Spinal cord (tissue), 10 donors: ENCODE measurements around the gene ZNF135. TPM values are rescaled to one million over a fixed set of nuclear protein-coding genes. Genes with fewer than 3 reads are reported as not detected.

ENCODE experiments used
- DNase-seq, 6 donors: peaks; one replicate each; pipeline versions ENCODE4 v3.0.0 to v3.0.0-alpha.2; 2013 to 2015; ENCODE audit warnings: low spot score in 6 of 6, low read depth in 4 of 6
- H3K27ac ChIP-seq: one replicate; pipeline ENCODE4 v1.5.1; 2013; ENCODE audit warnings: low read depth, low read length, control low read depth
- H3K27me3 ChIP-seq: one replicate; pipeline ENCODE4 v1.6.1; 2013; ENCODE audit warnings: low read length; ENCODE audit not compliant: control insufficient read depth, insufficient read depth
- H3K36me3 ChIP-seq: one replicate; pipeline ENCODE4 v1.6.1; 2013; ENCODE audit warnings: low read length; ENCODE audit not compliant: control insufficient read depth, insufficient read depth
- H3K4me1 ChIP-seq: one replicate; pipeline ENCODE4 v1.6.1; 2013; ENCODE audit warnings: low read length; ENCODE audit not compliant: control insufficient read depth, insufficient read depth
- H3K4me3 ChIP-seq: one replicate; pipeline ENCODE4 v1.5.1; 2013; ENCODE audit warnings: low read depth, low read length, control low read depth
- H3K9me3 ChIP-seq: one replicate; pipeline ENCODE4 v1.6.1; 2013; ENCODE audit warnings: low read length; ENCODE audit not compliant: control insufficient read depth, insufficient read depth
- WGBS: methylation state at CpG from one replicate; pipeline ENCODE4 v1.1.5; 2013; ENCODE audit warnings: missing lambda C conversion rate; ENCODE audit not compliant: insufficient coverage; 5-methylcytosine and 5-hydroxymethylcytosine counted together
- polyA plus RNA-seq, 2 donors: library from polyadenylated mRNA; unstranded; fragments of 120-200 nt; gene quantifications; one replicate each; pipeline ENCODE4 v1.2.1, GENCODE V29; 2013; ENCODE audit not compliant: insufficient read length in 2 of 2
- total RNA-seq, 2 donors: library from RNA; depleted of rRNA in 1 of 2; stranded (reverse); fragments of 120-200 nt in 1 of 2; fragments of >200 nt in 1 of 2; gene quantifications; one replicate each; pipeline versions ENCODE4 v1.2.3 to v1.2.4, GENCODE V29; 2013 to 2014
- donor health status: healthy.

ZNF135 gene
- total and polyA plus RNA-seq, 4 donors = 10.8 to 26.1 (median 18.3) TPM

DNA sequence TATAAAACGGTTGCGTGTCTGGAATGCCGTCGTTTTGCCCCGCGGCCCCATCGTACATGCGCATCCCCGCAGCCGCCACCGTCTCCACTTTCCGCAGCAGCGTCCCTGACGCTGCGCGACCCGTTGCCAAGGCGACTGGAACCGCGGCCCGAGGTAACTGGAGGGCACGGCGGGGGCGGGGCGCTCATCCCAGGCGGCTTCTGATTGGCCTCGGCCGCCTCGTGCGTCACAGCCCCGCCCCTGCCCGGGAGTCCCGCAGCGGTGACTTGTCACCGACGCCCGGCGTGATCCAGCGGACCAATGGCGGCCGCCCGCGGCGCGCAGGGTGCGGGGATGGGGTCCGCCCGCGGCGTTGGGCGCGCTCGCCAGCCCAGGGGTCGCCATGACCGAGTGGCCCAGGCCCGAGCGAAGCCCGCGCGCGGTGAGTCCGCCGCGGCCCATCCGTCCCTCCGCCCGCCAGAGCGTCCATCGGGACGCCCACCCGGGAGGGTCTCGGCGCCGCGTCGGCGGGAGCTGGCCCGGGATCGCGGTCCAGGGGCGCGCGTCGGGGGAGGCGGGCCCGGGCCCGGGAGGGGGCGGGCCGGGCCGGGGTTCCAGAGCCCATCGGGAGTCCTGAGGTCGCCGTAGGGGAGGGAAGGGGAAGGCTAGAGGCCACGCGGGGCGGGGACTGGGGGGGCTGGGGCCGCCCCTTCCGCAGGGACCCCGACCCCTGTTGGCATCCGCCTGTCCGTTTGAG, 25.2 kb upstream of the ZNF135 start, which contains the start of gene ZSCAN1:
Gene ZSCAN1, plus strand, starts transcription at position 285 of the 736 bp plus-strand sequence. CDS start 3,812 bp downstream, outside the sequence.
- under 1% methylated on average over 84 of the region's 101 CpGs for WGBS
- DNase-seq = peak; percentile 86 to 99 (median 94)
- no peaks in the 10 kb centered on the region for H3K27me3 ChIP-seq
- H3K27ac ChIP-seq = peak within 1 kb of the TSS; percentile 73
- H3K36me3 ChIP-seq = peaks cover 13% of the 10 kb centered on the region
- H3K4me3 ChIP-seq = peak within 1 kb of the TSS; percentile 55
- H3K4me1 ChIP-seq = peaks cover 28% of the 10 kb centered on the region
- no peaks in the 10 kb centered on the region for H3K9me3 ChIP-seq

DNA sequence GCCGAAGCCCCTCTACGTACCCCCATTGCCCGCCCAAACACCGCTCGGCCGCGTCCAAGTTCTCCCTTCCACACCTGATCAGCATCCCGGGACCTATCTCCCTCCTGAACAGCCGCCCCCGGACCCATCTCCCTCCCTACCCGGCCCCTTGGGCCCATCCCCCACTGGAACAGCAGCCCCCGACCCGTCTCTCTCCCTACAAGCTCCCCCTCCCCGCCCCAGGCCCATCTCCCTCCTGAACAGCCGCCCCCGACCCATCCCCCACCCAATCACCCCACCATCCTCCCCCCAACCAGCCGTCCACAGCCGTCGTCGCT, 24.6 kb upstream of the ZNF135 start:
- peak in 2 of 6 donors; percentile 37 to 39 for DNase-seq
- peak overlapping the region; percentile 73 for H3K27ac ChIP-seq
- no peaks in the 10 kb centered on the region for H3K27me3 ChIP-seq
- no peaks in the 10 kb centered on the region for H3K9me3 ChIP-seq
- peaks cover 28% of the 10 kb centered on the region for H3K4me1 ChIP-seq
- WGBS = under 1% methylated on average over 17 of the region's 20 CpGs
- H3K4me3 ChIP-seq = peak overlapping the region; percentile 55
- H3K36me3 ChIP-seq = peaks cover 13% of the 10 kb centered on the region

DNA sequence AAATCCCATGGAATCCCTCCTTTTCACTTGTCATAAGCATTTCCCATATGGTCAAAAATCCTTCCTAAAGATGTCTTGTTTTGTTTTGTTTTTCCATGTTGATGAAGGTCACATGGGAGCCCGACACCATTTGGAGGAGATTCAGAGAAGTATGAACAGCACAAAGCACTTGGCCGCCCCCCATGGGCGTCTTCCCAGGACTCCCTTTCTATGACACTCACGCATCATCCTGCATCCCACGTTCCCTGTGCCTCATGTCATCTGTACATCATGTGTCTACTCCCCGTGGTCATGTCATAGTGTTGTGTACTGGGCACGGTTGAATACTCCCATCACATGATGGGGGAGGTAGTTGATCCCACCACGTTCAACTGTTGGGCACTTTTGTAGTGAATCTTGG, 23.2 kb upstream of the ZNF135 start:
- no CpG with 5 or more reads among the region's 8 CpGs for WGBS

DNA sequence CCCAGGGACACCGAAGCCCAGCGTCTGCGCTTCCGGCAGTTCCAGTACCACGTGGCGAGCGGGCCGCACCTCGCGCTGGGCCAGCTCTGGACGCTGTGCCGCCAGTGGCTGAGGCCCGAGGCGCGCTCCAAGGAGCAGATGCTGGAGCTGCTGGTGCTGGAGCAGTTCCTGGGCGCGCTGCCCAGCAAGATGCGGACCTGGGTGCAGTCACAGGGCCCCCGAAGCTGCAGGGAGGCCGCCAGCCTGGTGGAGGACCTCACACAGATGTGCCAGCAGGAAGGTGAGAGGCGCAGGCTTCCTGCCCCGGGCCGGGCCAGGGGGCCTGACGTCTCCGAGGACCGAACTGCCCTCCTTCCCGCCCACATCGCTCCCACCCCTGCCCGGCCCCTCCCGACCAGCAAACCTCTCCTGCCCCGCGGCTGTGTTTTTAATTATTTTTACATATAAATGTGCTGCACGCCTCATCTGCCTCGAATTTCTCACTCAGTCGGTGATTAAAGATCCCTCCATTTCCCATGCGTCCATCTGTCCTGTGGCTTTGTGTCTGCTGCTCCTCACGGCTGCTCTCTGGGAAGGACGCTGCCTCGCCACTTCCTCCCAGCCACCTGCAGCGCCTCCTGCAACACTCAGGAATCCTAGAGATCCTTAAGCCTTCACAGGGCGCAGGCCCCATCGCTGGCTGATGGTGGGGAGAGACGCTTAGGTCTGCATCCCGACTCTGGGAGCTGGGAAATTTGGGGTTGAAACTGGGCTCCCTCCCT, 21.0 kb upstream of the ZNF135 start:
- Histone ChIP-seq H3K9me3 (peaks cover 4% of the 10 kb centered on the region), H3K4me3 (no peak overlapping the region), H3K27ac (no peak overlapping the region)

More for the DNA sequence above, 23.2 kb upstream of the ZNF135 start:
- Histone ChIP-seq H3K9me3 (no peaks in the 10 kb centered on the region), H3K36me3 (peaks cover 23% of the 10 kb centered on the region), H3K27me3 (no peaks in the 10 kb centered on the region), H3K4me3 (no peak overlapping the region), H3K4me1 (peaks cover 28% of the 10 kb centered on the region), H3K27ac (no peak overlapping the region)
- no peak for DNase-seq

DNA sequence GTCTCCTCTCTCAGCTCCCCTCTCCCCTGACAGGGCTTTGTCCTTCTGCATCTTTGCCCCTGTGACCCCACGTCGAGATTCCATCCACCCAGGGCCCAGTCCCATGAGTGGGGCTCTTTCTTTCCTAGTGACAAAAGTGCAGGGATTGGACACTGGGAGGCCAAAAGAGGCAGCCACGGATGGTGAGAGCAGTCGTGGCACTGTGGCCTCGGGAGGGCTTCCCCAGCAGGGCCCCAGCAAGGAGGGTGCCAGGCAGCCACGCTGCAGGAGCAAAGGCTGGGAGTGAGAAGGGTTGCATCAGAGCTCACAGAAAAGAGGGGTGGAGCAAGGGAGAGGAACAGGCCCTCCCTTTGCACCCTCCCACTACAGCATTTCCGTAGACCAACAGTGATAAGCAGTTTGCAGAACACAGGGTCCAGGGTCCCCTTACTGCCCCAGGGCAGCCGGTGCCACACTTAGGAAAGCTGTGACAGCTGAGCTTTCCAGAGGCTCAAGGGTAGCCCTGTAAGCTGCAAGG, 20.3 kb upstream of the ZNF135 start:
- Histone ChIP-seq H3K9me3 (peaks cover 6% of the 10 kb centered on the region), H3K4me3 (no peak overlapping the region), H3K27ac (no peak overlapping the region), H3K4me1 (peaks cover 20% of the 10 kb centered on the region), H3K36me3 (peaks cover 31% of the 10 kb centered on the region), H3K27me3 (no peaks in the 10 kb centered on the region)
- no peak for DNase-seq
- WGBS = 21% methylated on average over 6 of the region's 8 CpGs

More for the DNA sequence above, 21.0 kb upstream of the ZNF135 start:
- H3K36me3 ChIP-seq = peaks cover 30% of the 10 kb centered on the region
- H3K27me3 ChIP-seq = no peaks in the 10 kb centered on the region
- peak in 2 of 6 donors; percentile 63 to 77 for DNase-seq
- H3K4me1 ChIP-seq = peaks cover 25% of the 10 kb centered on the region
- 13% methylated on average over 34 of the region's 44 CpGs for WGBS

DNA sequence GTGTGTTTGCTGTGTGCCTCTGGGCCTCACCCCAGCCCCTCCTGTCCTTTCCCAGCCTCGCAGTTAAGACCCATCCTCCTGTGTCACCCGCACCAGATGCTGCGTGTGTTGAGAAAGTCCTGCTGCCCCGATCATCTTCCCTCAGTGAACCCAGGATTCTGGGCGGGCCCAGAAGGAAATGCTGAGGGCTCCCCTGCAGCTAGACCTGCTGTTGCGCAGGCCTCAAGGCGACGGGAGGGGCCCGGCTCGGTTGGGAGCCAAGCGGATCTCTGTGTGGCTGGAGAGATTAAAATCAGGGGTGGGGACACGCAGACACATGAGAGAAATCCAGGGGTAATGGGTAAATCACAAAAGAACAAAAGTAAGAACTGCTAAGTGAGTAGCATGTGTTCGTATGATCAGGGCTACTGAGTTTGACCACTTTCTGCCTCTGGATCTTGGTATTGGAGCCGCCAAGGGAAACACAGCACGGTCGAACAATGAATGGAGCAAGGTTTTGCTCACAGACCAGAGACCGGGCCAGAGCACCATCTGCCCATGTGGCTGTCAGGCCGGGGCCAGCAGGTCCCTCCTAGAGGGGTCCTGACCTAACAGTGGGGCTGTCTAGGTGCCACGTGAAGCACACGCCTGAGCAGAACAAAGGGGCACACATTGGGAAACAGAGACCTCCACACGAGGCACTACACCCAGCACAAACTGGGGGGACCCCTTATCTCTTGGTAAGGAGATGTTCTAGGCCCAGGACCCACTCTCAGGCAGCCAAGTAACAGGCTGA, 18.1 kb upstream of the ZNF135 start:
- Histone ChIP-seq H3K9me3 (peaks cover 10% of the 10 kb centered on the region), H3K4me1 (peaks cover 12% of the 10 kb centered on the region), H3K27me3 (no peaks in the 10 kb centered on the region), H3K27ac (no peak overlapping the region), H3K4me3 (no peak overlapping the region), H3K36me3 (peaks cover 42% of the 10 kb centered on the region)
- WGBS = 79% methylated on average over 21 of the region's 21 CpGs
- DNase-seq = no peak

DNA sequence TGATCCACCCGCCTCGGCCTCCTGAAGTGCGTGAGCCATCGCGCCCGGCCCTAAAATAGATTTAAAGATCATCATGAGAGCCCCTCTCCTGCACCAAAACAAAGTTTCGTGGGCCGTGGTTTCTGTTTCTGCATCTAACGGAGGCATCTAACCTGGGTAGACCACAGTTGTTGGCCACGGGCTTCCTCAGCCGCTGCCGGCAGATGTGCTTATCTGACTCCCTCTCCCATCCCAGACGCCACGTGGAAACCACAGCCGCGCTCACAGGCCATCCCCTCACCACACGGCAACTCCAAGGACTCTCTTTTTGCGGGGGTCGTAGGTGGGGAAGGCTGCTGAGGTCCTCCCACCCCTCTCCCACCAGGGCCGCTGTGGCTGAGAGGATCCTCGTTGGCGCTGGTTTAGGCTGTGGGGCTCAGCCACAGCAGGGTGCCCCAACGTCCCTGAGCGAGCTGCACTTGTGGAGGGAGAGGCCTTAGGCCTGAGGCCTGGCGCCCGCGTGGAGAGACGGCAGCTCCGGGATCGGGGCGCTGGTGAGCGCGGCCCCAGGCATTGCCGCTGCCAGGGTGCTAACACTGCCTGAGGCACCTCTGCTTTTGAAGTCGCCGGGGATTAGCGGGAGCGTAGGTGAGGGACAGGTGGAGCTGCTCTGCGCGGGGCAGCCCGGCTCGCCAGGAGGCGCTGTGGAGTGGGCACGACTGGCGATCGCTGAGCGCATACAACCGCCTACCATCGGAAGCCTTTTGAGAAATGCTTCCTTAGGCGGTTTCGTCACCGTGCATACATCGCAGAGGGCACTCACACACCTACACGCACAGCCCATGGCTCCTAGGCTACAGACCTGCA, 16.4 kb upstream of the ZNF135 start:
- 36% methylated on average over 42 of the region's 54 CpGs for WGBS
- Histone ChIP-seq H3K27me3 (no peaks in the 10 kb centered on the region), H3K4me3 (no peak overlapping the region), H3K4me1 (peaks cover 12% of the 10 kb centered on the region), H3K36me3 (peaks cover 47% of the 10 kb centered on the region), H3K27ac (no peak overlapping the region), H3K9me3 (peaks cover 13% of the 10 kb centered on the region)
- no peak for DNase-seq

DNA sequence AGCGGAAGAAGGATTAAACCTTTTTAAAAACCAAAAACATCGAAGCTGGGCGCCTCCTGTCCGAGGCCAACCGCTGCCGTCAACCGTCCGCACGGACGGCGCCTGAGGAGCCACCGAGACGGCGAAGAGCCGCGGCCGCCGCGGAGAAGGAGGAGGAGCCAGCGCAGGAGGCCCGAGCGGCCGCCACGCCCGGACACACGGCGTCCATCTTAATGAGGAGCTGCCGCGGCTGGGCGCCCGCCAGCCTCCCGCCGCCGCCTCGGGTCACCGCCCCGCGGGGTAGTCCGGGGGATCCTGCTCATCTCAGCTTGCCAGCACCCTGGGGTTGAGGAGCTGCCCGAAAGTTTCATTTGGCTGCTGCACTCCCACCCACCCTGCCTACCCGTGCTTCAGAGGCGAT, 14.7 kb upstream of the ZNF135 start:
- Histone ChIP-seq H3K4me1 (no peaks in the 10 kb centered on the region), H3K27me3 (no peaks in the 10 kb centered on the region), H3K27ac (no peak overlapping the region), H3K36me3 (peaks cover 45% of the 10 kb centered on the region), H3K4me3 (no peak overlapping the region), H3K9me3 (peaks cover 20% of the 10 kb centered on the region)
- 42% methylated on average over 41 of the region's 42 CpGs for WGBS
- DNase-seq = no peak
